Left ventricle myocardium superior (tissue), 1 donor: ENCODE results near the gene PACSIN1. TPM values are rescaled to one million over a fixed set of nuclear protein-coding genes. Genes with fewer than 3 reads are reported as not detected.

ENCODE experiments used
- ATAC-seq: fragments of 200-7000 bp; cut with Tn5 transposase; one replicate; pipeline ENCODE4 v1.9.1; 2020; ENCODE audit warnings: mild to moderate bottlenecking, moderate library complexity
- DNase-seq: peaks from one replicate; pipeline ENCODE4 v3.0.0-alpha.2; 2020
- intact Hi-C: fragments of 100-400 bp; cut with micrococcal nuclease; formaldehyde crosslinking; loops from one replicate; pipeline ENCODE4 v1.11.0; 2022
- total RNA-seq: library from RNA; stranded (reverse); fragmentation: NEBNext Ultra II Directional; extraction: Animal tissue kit (Norgen Biotek cat#: 25700); gene quantifications from one replicate; pipeline ENCODE4 v1.2.1, GENCODE V29; 2021
- donor health status: DM: no; HTN: yes; CAD: no; lungs with severe emphysema.

The PACSIN1 gene
- total RNA-seq, 1 donor from 2014 or later: 13.6 TPM

- intact Hi-C loops: no loop called here
- DNase-seq (no peak), ATAC-seq (no peak)
These were observed 103.6 kb downstream of the PACSIN1 start for GRCh38 chr6:34569361-34569973.

- DNase-seq (no peak), ATAC-seq (no peak)
- intact Hi-C loops: no loop called here
These were observed 104.4 kb downstream of the PACSIN1 start for GRCh38 chr6:34570066-34570833.

- DNase-seq: no peak
- ATAC-seq: no peak
- intact Hi-C loops: no loop called here
These were observed 105.5 kb downstream of the PACSIN1 start for GRCh38 chr6:34571388-34571787.

- intact Hi-C loops: no loop called here
- ATAC-seq (no peak), DNase-seq (no peak)
These were observed 106.1 kb downstream of the PACSIN1 start for GRCh38 chr6:34572021-34572420.

GRCh38 chr6:34572585-34572984, 106.7 kb downstream of the PACSIN1 start:
- DNase-seq (no peak), ATAC-seq (no peak)
- intact Hi-C loops: no loop called here

- intact Hi-C loops: no loop called here
- no peak for DNase-seq
- ATAC-seq: no peak
These were observed 107.8 kb downstream of the PACSIN1 start for GRCh38 chr6:34573567-34574183.

- intact Hi-C loops: no loop called here
- DNase-seq (no peak), ATAC-seq (no peak)
These were observed 108.9 kb downstream of the PACSIN1 start for GRCh38 chr6:34574647-34575293.

GRCh38 chr6:34575326-34575725, 109.5 kb downstream of the PACSIN1 start:
- ATAC-seq (no peak), DNase-seq (no peak)
- intact Hi-C loops: no loop called here

- ATAC-seq (no peak), DNase-seq (no peak)
- intact Hi-C loops: no loop called here
These were observed 110.5 kb downstream of the PACSIN1 start for GRCh38 chr6:34576286-34576955.

GRCh38 chr6:34578445-34579262, 112.8 kb downstream of the PACSIN1 start:
- intact Hi-C loops: no loop called here
- ATAC-seq (no peak), DNase-seq (no peak)

- intact Hi-C loops: no loop called here
- no peak for DNase-seq
- no peak for ATAC-seq
These were observed 115.1 kb downstream of the PACSIN1 start for GRCh38 chr6:34580707-34581560.

- intact Hi-C loops: no loop called here
- DNase-seq (no peak), ATAC-seq (no peak)
These were observed 115.7 kb downstream of the PACSIN1 start for GRCh38 chr6:34581561-34581920.

GRCh38 chr6:34583461-34583860, 117.6 kb downstream of the PACSIN1 start:
- DNase-seq (no peak), ATAC-seq (no peak)
- intact Hi-C loops: no loop called here

GRCh38 chr6:34583861-34584604, 118.2 kb downstream of the PACSIN1 start:
- ATAC-seq: no peak
- intact Hi-C loops: no loop called here

GRCh38 chr6:34584694-34585093, 118.8 kb downstream of the PACSIN1 start:
- ATAC-seq: no peak
- intact Hi-C loops: no loop called here
- no peak for DNase-seq

More at GRCh38 chr6:34583861-34584604, 118.2 kb downstream of the PACSIN1 start:
- DNase-seq: no peak
